Psoas muscle (tissue), 8 donors: ENCODE results near the gene PPP1R37. TPM values are rescaled to one million over a fixed set of nuclear protein-coding genes. Genes with fewer than 3 reads are reported as not detected.
A peak's percentile ranks its signal among the peaks of the same experiment; 100 is the strongest.
"Not testable (repeated sequence)": the region's sequence is repeated elsewhere in the genome, so short reads cannot be mapped to it uniquely, and the experiment has no call there.

ENCODE experiments used
- ATAC-seq, 4 donors: fragments of 200-7000 bp; cut with Tn5 transposase; one replicate each; pipeline ENCODE4 v1.9.1; 2020; ENCODE audit warnings: moderate library complexity in 3 of 4, mild to moderate bottlenecking in 2 of 4
- DNase-seq, 2 donors: peaks; one replicate each; pipeline ENCODE4 v3.0.0-alpha.2; 2020
- H3K27ac ChIP-seq: fragments of 200-600 bp; one replicate; pipeline ENCODE4 v1.8.0; 2022
- H3K27me3 ChIP-seq, 3 donors: fragments of 200-600 bp in 1 of 3; one replicate each; pipeline versions ENCODE4 v1.6.1 to v1.8.0; 2013 to 2022; ENCODE audit warnings: low read length in 2 of 3, mild to moderate bottlenecking in 2 of 3, moderate library complexity in 1 of 3; ENCODE audit not compliant: insufficient read depth in 3 of 3
- H3K36me3 ChIP-seq, 2 donors: fragments of 200-600 bp in 1 of 2; one replicate each; pipeline versions ENCODE4 v1.6.1 to v1.8.0; 2013 to 2022; ENCODE audit warnings: low read depth in 1 of 2, mild to moderate bottlenecking in 1 of 2, moderate library complexity in 1 of 2; ENCODE audit not compliant: insufficient read depth in 1 of 2
- H3K4me1 ChIP-seq: fragments of 200-600 bp; one replicate; pipeline ENCODE4 v1.8.0; 2022
- H3K4me3 ChIP-seq: fragments of 200-600 bp; one replicate; pipeline ENCODE4 v1.8.0; 2022; ENCODE audit warnings: mild to moderate bottlenecking
- H3K9me3 ChIP-seq: fragments of 200-600 bp; one replicate; pipeline ENCODE4 v1.8.0; 2022
- WGBS, 3 donors: extraction: QIAGEN DNeasy Blood & Tissue Kit; methylation state at CpG; one replicate each; pipeline versions ENCODE4 v1.1.6 to v1.1.7; 2013; 5-methylcytosine and 5-hydroxymethylcytosine counted together
- intact Hi-C, 2 donors: fragments of 100-400 bp; cut with DNase I; formaldehyde crosslinking; loops; one replicate each; pipeline versions ENCODE4 v1.11.0 to v1.14.2; 2022
- polyA plus RNA-seq, 3 donors: library from polyadenylated mRNA; stranded (reverse); fragments of 200-250 nt; gene quantifications; one replicate each; pipeline ENCODE4 v1.2.3, GENCODE V29; 2013
- total RNA-seq, 4 donors: library from RNA; stranded (reverse); fragmentation: NEBNext Ultra II Directional in 2 of 4; extraction: Animal tissue kit (Norgen Biotek cat#: 25700) in 2 of 4; gene quantifications; one replicate each; pipeline versions ENCODE4 v1.2.1 to v1.2.4, GENCODE V29; 2021 to 2023
- TF ChIP-seq, protein P1 (sequence below): fragments of 200-600 bp; IDR thresholded peaks from one replicate; pipeline ENCODE4 v1.8.0; 2022; ENCODE audit warnings: antibody characterized with exemption
- donor health status: healthy with polysubstance abuse.
- donor health status: DM: no; HTN: no; CAD: no; lungs with moderate emphysema.
- donor health status: Bipolar disorder and iron deficiency.
- donor health status: healthy.
- donor health status: DM: yes; HTN: yes; CAD: no.
- donor health status: DM: no; HTN: no; CAD: no.
- donor health status: DM: no; HTN: no; CAD: no.
- donor health status: DM: yes; HTN: yes; CAD: no.

The PPP1R37 gene
- total and polyA plus RNA-seq, 7 donors = 25.5 to 39.5 (median 29.3) TPM

DNA sequence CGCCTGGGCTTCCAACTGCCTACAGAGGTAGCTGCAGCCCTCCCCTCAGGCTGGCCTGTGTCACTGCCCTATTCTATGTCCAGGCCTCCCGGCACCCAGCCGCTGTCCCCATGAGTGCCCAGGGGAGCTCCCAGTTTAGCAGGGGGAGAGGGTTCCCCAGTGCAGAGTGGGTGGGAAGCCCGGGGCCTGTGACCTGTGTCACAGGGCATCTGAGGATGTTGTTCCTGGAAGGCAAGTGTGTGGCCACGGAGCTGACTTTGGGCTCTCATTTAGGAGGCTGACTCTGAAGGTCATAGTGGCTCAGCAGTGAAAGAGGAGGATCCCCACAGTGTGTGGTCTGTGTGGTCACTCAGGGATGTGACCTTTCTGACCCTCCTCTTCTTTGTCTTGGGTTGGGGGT lies 25.1 kb downstream of the PPP1R37 start:
- Histone ChIP-seq H3K9me3 (no peaks in the 10 kb centered on the region), H3K27ac (peak overlapping the region; percentile 89), H3K36me3 (no peaks in the 10 kb centered on the region), H3K4me3 (no peak overlapping the region), H3K27me3 (no peaks in the 10 kb centered on the region), H3K4me1 (peaks cover 44% of the 10 kb centered on the region)
- TF ChIP-seq, protein P1, sequence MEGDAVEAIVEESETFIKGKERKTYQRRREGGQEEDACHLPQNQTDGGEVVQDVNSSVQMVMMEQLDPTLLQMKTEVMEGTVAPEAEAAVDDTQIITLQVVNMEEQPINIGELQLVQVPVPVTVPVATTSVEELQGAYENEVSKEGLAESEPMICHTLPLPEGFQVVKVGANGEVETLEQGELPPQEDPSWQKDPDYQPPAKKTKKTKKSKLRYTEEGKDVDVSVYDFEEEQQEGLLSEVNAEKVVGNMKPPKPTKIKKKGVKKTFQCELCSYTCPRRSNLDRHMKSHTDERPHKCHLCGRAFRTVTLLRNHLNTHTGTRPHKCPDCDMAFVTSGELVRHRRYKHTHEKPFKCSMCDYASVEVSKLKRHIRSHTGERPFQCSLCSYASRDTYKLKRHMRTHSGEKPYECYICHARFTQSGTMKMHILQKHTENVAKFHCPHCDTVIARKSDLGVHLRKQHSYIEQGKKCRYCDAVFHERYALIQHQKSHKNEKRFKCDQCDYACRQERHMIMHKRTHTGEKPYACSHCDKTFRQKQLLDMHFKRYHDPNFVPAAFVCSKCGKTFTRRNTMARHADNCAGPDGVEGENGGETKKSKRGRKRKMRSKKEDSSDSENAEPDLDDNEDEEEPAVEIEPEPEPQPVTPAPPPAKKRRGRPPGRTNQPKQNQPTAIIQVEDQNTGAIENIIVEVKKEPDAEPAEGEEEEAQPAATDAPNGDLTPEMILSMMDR = no peak
- peak in 2 of 4 donors; percentile 2 to 17 for ATAC-seq
- DNase-seq = no peak
- 49 to 62% (median 55%) methylated on average over 5 of the region's 5 CpGs for WGBS, 3 donors
- intact Hi-C loops = no loop called here

DNA sequence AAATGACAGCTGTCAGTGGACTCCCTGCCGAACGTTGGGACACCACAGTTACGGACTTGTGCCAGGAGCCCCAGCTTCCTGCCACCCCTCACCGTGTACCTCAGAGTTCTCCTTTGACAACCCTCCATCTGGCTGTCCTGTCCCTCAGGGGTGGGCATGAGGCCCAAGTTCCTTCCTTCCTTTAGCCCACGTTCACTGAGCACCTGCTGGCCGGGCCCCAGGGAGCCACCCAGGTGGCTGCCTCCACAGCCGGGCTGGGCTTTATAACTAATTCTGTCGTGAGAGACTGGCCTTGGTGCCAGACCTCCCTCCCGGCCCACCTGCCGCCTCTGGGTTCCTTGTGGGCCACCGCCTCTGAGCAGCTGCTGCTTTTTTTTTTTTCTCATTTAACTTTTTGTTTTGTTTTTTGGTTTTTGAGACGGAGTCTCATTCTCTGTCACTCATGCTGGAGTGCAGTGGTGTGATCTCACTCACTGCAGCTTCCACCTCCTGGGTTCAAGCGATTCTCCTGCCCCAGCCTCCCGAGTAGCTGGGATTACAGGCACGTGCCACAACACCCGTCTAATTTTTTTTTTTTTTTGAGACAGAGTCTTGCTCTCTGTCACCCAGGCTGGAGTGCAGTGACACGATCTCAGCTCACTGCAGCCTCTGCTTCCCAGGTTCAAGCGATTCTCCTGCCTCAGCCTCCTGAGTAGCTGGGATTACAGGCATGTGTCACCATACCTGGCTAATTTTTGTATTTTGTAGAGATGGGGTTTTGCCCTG lies 25.8 kb downstream of the PPP1R37 start:
- not testable (repeated sequence) for H3K9me3 ChIP-seq
- H3K4me1 ChIP-seq = peaks cover 44% of the 10 kb centered on the region

DNA sequence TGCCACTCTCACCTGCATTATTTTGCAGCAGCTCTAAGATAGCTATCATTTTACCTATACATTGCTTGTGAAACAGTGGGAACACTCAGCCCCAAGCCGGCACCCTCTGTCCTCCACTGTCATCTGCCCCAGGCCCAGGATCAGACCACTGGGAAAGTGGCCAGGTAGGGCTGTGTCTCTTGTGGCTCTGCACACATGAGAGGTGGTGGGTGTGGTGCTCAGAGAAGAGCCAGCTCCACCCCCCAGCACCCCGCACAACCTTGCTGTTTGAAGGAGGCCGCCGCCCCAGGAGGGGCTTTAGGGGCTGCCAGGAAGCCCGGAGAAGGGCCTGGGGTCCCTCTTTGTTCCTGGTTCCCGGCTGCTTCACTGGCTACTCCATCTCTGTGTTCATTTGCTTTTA lies 26.6 kb downstream of the PPP1R37 start:
- Histone ChIP-seq H3K9me3 (no peaks in the 10 kb centered on the region), H3K4me3 (no peak overlapping the region), H3K4me1 (peaks cover 44% of the 10 kb centered on the region), H3K27me3 (no peaks in the 10 kb centered on the region), H3K36me3 (no peaks in the 10 kb centered on the region), H3K27ac (no peak overlapping the region)
- intact Hi-C loops = no loop called here
- WGBS, 3 donors = 88 to 90% (median 89%) methylated on average over 6 of the region's 6 CpGs
- DNase-seq = no peak
- ATAC-seq = no peak
- TF ChIP-seq, protein P1 = no peak

More for the DNA sequence above, 25.8 kb downstream of the PPP1R37 start:
- intact Hi-C loops, DNase-seq, H3K27me3 ChIP-seq, H3K4me3 ChIP-seq, H3K36me3 ChIP-seq: not testable (repeated sequence)
- 26 to 36% (median 35%) methylated on average over 18 of the region's 18 CpGs for WGBS, 3 donors
- peak in 3 of 4 donors; percentile 15 to 25 (median 16) for ATAC-seq
- H3K27ac ChIP-seq = peak overlapping the region; percentile 89

DNA sequence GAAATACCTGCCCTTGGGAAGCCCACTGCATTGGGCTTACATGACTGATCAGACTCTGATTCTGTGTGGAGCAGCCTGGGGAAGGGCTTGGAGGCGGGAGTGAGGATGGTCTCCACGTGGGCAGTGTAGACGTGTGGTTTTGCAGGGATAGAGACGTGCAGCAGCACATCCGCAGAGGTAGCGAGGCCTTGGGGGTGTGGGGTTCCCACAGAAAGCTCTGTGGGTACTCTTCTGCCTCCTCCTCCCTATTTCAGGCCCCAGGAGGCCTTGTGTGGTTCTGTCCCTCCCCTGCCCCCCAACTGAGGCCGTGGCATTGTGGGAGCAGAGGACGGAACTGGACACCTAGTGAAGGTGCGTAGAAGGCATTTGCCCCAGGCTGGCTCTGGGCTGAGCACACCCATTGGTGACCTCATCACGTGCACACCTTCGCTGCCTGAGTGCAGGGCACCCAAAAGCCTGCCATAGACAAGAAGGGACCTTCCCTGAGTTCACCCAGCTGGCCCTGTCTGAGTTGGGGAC lies 28.9 kb downstream of the PPP1R37 start:
- TF ChIP-seq, protein P1 = no peak
- intact Hi-C loops = loop anchor here in 1 of 2 donors (10.0 kb wide), 1 partner anchor 107 kb away; no protein-coding TSS in a partner anchor
- Histone ChIP-seq H3K27me3 (no peaks in the 10 kb centered on the region), H3K9me3 (no peaks in the 10 kb centered on the region), H3K36me3 (no peaks in the 10 kb centered on the region), H3K27ac (no peak overlapping the region), H3K4me1 (peaks cover 31% of the 10 kb centered on the region), H3K4me3 (no peak overlapping the region)
- ATAC-seq (no peak), DNase-seq (no peak)
- WGBS, 3 donors = 86 to 94% (median 92%) methylated on average over 11 of the region's 11 CpGs

DNA sequence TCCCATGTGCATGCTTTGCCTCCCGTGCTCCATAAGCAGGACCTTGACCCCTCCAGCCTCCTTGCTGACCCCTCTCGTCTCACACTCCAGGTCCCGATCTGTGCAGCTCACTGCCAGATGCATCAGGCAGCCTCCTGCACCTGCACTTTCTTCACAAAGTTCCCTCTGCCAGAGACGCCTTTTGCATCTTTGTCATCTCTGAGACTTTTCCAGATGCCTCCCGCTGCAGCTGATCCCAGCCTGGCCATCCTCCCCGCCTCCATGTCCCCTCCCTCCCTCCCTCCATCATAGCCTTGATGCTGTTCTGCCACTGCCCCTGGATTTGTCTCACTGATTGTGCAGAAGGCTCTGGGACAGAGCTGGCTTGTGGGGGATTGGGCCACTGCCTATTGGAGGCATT lies 29.9 kb downstream of the PPP1R37 start:
- Histone ChIP-seq H3K27ac (no peak overlapping the region), H3K27me3 (no peaks in the 10 kb centered on the region), H3K36me3 (no peaks in the 10 kb centered on the region), H3K9me3 (no peaks in the 10 kb centered on the region), H3K4me3 (no peak overlapping the region), H3K4me1 (peaks cover 22% of the 10 kb centered on the region)
- 76 to 79% (median 76%) methylated on average over 6 of the region's 6 CpGs for WGBS, 3 donors
- intact Hi-C loops = loop anchor here in 1 of 2 donors (10.0 kb wide), 1 partner anchor 108 kb away; no protein-coding TSS in a partner anchor
- TF ChIP-seq, protein P1 = no peak
- DNase-seq (no peak), ATAC-seq (no peak)
